ENCODE results near the gene PKNOX2.
A peak's percentile ranks its signal among the peaks of the same experiment; 100 is the strongest.

PKNOX2 gene

GRCh38 chr11:125389339-125390166 lies 225.0 kb downstream of the PKNOX2 start:
- TF ChIP-seq, protein P1, sequence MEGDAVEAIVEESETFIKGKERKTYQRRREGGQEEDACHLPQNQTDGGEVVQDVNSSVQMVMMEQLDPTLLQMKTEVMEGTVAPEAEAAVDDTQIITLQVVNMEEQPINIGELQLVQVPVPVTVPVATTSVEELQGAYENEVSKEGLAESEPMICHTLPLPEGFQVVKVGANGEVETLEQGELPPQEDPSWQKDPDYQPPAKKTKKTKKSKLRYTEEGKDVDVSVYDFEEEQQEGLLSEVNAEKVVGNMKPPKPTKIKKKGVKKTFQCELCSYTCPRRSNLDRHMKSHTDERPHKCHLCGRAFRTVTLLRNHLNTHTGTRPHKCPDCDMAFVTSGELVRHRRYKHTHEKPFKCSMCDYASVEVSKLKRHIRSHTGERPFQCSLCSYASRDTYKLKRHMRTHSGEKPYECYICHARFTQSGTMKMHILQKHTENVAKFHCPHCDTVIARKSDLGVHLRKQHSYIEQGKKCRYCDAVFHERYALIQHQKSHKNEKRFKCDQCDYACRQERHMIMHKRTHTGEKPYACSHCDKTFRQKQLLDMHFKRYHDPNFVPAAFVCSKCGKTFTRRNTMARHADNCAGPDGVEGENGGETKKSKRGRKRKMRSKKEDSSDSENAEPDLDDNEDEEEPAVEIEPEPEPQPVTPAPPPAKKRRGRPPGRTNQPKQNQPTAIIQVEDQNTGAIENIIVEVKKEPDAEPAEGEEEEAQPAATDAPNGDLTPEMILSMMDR (IDR thresholded peaks at IDR 0.05; ENCODE audit: borderline replicate concordance, insufficient read depth, low read depth, low read length), result no peak
- no peak overlapping the region for H3K4me3 ChIP-seq (ENCODE audit: low read depth, low read length)

DNA sequence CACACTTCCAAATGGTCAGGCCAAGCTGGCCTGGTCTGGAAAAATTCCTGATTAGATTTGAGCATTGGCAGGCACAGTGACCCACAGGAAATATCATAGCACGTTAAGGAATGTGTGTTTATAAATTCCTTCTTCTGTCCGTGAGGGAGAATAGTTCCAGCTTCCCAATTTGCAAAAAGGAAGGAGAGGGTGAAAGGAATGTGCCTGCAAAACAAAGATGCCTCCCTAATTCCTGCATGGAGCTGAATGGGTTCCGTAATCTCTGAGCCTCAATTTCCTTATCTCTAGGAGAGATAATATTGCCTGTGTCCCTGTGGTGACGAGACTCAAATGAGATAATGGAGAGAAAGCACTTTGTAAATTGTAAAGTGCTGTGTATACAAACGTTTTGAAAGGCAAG lies 226.4 kb downstream of the PKNOX2 start:
- TF ChIP-seq, protein P1 (IDR thresholded peaks at IDR 0.05; ENCODE audit: borderline replicate concordance, insufficient read depth, low read depth, low read length), result no peak
- H3K4me3 ChIP-seq (ENCODE audit: low read depth, low read length), result no peak overlapping the region

DNA sequence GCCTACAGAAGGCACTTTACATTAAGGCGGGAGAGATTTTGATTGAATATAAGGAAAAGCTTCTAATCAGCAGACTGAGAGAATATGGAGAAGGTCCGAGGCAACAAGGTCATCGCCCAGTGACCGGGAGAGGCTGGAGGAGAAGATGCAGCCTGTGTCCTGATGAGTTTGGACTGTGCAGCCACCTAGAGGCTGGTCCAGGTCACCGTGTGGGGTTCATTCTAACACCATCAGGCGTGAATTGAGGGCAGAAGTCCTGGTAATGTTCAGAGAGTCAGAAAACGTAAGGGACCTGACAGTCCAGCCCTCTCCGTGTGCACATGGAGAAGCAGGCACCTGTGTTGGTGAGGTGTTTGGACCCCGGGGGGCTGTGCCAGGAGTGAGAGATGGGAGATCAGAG lies 228.8 kb downstream of the PKNOX2 start:
- no peak overlapping the region for H3K4me3 ChIP-seq (ENCODE audit: low read depth, low read length)
- TF ChIP-seq, protein P1 (IDR thresholded peaks at IDR 0.05; ENCODE audit: borderline replicate concordance, insufficient read depth, low read depth, low read length), result 0 out of 2 replicates have a peak, but pooled peaks have one; percentile 12

GRCh38 chr11:125394296-125394695 lies 229.7 kb downstream of the PKNOX2 start:
- TF ChIP-seq, protein P1 (IDR thresholded peaks at IDR 0.05; ENCODE audit: borderline replicate concordance, insufficient read depth, low read depth, low read length), result no peak
- H3K4me3 ChIP-seq (ENCODE audit: low read depth, low read length), result no peak overlapping the region

GRCh38 chr11:125397421-125397820 lies 232.9 kb downstream of the PKNOX2 start:
- TF ChIP-seq, protein P1 (IDR thresholded peaks at IDR 0.05; ENCODE audit: borderline replicate concordance, insufficient read depth, low read depth, low read length), result no peak
- H3K4me3 ChIP-seq (ENCODE audit: low read depth, low read length), result no peak overlapping the region

- TF ChIP-seq, protein P1 (IDR thresholded peaks at IDR 0.05; ENCODE audit: borderline replicate concordance, insufficient read depth, low read depth, low read length), result no peak
- H3K4me3 ChIP-seq (ENCODE audit: low read depth, low read length), result no peak overlapping the region
These were observed 233.9 kb downstream of the PKNOX2 start for GRCh38 chr11:125398475-125398874.

Data from GM12875 (cell line).